HEK293 (cell line): Measurements from ENCODE around the gene PDGFC.

ENCODE experiments used
- CTCF ChIA-PET: fragments of 350-600 bp; formaldehyde crosslinking; extraction: SDS; loops from one replicate; lab custom pipeline; 2021; ENCODE audit warnings: antibody characterized with exemption; lab: Yijun Ruan, JAX
- POLR2A ChIA-PET: fragments of 300-600 bp; formaldehyde crosslinking; extraction: SDS; loops from one replicate; lab custom pipeline; 2020; ENCODE audit warnings: antibody characterized with exemption, inconsistent platforms; lab: Yijun Ruan, JAX
- H3K27ac ChIP-seq: fragments of 200-500 bp; sonication (Bioruptor generic); 2 replicates; pipeline ENCODE4 v1.5.1; 2014; ENCODE audit warnings: low read depth, low read length, control low read depth, inconsistent platforms; ENCODE audit errors: extremely low read depth
- H3K36me3 ChIP-seq, 2 experiments: fragments of 200-500 bp in 1 of 2; sonication (Bioruptor generic) in 1 of 2; 1 replicate in 1 of 2; 2 replicates in 1 of 2; pipeline ENCODE4 v1.5.1; 2014 to 2017; ENCODE audit warnings: inconsistent platforms in 2 of 2, low read length in 2 of 2; ENCODE audit not compliant: control insufficient read depth in 2 of 2, insufficient read depth in 1 of 2
- H3K4me1 ChIP-seq: fragments of 200-500 bp; sonication (Bioruptor generic); 2 replicates; pipeline ENCODE4 v1.5.1; 2014; ENCODE audit warnings: mild to moderate bottlenecking, low read length, inconsistent platforms; ENCODE audit not compliant: control insufficient read depth, insufficient read depth
- H3K4me3 ChIP-seq: 2 replicates; pipeline ENCODE4 v1.5.1; 2011; ENCODE audit warnings: low read depth, mild to moderate bottlenecking, control low read depth, low read length, moderate library complexity
- H3K9me3 ChIP-seq: fragments of 200-500 bp; sonication (Bioruptor generic); 2 replicates; pipeline ENCODE4 v1.5.1; 2014; ENCODE audit warnings: low read depth, low read length, inconsistent platforms; ENCODE audit not compliant: control insufficient read depth, insufficient read depth
- GLIS2 ChIP-seq: fragments of 450-650 bp; formaldehyde crosslinking; IDR thresholded peaks from 2 replicates; pipeline ENCODE4 v1.5.1; 2016; ENCODE audit warnings: missing biosample characterization, missing genetic modification characterization
- PRDM1 ChIP-seq: fragments of 450-650 bp; formaldehyde crosslinking; IDR thresholded peaks from 2 replicates; pipeline ENCODE4; 2016; ENCODE audit warnings: missing biosample characterization, missing genetic modification characterization
- SALL2 ChIP-seq: fragments of 450-650 bp; formaldehyde crosslinking; IDR thresholded peaks from 2 replicates; pipeline ENCODE4 v1.5.0; 2017; ENCODE audit warnings: missing biosample characterization, mild to moderate bottlenecking, missing genetic modification characterization, borderline replicate concordance
- SCRT2 ChIP-seq: fragments of 450-650 bp; formaldehyde crosslinking; IDR thresholded peaks from 2 replicates; pipeline ENCODE4 v1.5.1; 2016; ENCODE audit warnings: missing biosample characterization, missing genetic modification characterization
- YY1 ChIP-seq: fragments of 450-650 bp; formaldehyde crosslinking; IDR thresholded peaks from 2 replicates; pipeline ENCODE4 v1.5.1; 2018; ENCODE audit warnings: missing biosample characterization, missing genetic modification characterization
- ZBTB48 ChIP-seq: fragments of 450-650 bp; formaldehyde crosslinking; IDR thresholded peaks from 2 replicates; pipeline ENCODE4 v1.5.1; 2016; ENCODE audit warnings: missing biosample characterization, missing genetic modification characterization
- ZEB2 ChIP-seq: fragments of 450-650 bp; formaldehyde crosslinking; IDR thresholded peaks from 2 replicates; pipeline ENCODE4 v1.5.1; 2016; ENCODE audit warnings: missing biosample characterization, missing genetic modification characterization
- ZNF157 ChIP-seq: fragments of 450-650 bp; formaldehyde crosslinking; IDR thresholded peaks from 2 replicates; pipeline ENCODE4 v1.5.1; 2016; ENCODE audit warnings: missing biosample characterization, missing genetic modification characterization
- ZNF16 ChIP-seq: fragments of 450-650 bp; formaldehyde crosslinking; IDR thresholded peaks from 2 replicates; pipeline ENCODE4 v1.5.1; 2016; ENCODE audit warnings: low read depth, missing biosample characterization, missing genetic modification characterization
- ZNF169 ChIP-seq: fragments of 450-650 bp; formaldehyde crosslinking; IDR thresholded peaks from 2 replicates; pipeline ENCODE4 v1.5.1; 2016; ENCODE audit warnings: missing biosample characterization, missing genetic modification characterization
- ZNF23 ChIP-seq: fragments of 450-650 bp; formaldehyde crosslinking; IDR thresholded peaks from 2 replicates; pipeline ENCODE4 v1.5.1; 2016; ENCODE audit warnings: missing biosample characterization, missing genetic modification characterization, borderline replicate concordance
- ZNF366 ChIP-seq: fragments of 450-650 bp; formaldehyde crosslinking; conservative IDR thresholded peaks from 2 replicates; pipeline ENCODE4 v1.5.1; 2016; ENCODE audit warnings: missing biosample characterization, missing genetic modification characterization
- ZNF394 ChIP-seq: fragments of 450-650 bp; formaldehyde crosslinking; IDR thresholded peaks from 2 replicates; pipeline ENCODE4 v1.5.1; 2016; ENCODE audit warnings: missing biosample characterization, missing genetic modification characterization, mild to moderate bottlenecking, moderate library complexity, borderline replicate concordance
- ZNF48 ChIP-seq: fragments of 450-650 bp; formaldehyde crosslinking; IDR thresholded peaks from 2 replicates; pipeline ENCODE4 v1.5.1; 2016; ENCODE audit warnings: missing biosample characterization, missing genetic modification characterization
- ZNF501 ChIP-seq: fragments of 450-650 bp; formaldehyde crosslinking; IDR thresholded peaks from 2 replicates; pipeline ENCODE4 v1.5.1; 2016; ENCODE audit warnings: missing biosample characterization, missing genetic modification characterization
- ZNF510 ChIP-seq: fragments of 450-650 bp; formaldehyde crosslinking; IDR thresholded peaks from 2 replicates; pipeline ENCODE4 v1.5.1; 2018; ENCODE audit warnings: mild to moderate bottlenecking, missing genetic modification characterization, missing biosample characterization; ENCODE audit not compliant: insufficient replicate concordance
- ZNF571 ChIP-seq: fragments of 450-650 bp; formaldehyde crosslinking; IDR thresholded peaks from 2 replicates; pipeline ENCODE4 v1.5.0; 2017; ENCODE audit warnings: missing biosample characterization, missing genetic modification characterization
- ZNF621 ChIP-seq: fragments of 450-650 bp; formaldehyde crosslinking; IDR thresholded peaks from 2 replicates; pipeline ENCODE4 v1.5.1; 2017; ENCODE audit warnings: missing biosample characterization, missing genetic modification characterization
- ZNF626 ChIP-seq: fragments of 450-650 bp; sonication (Bioruptor Pico); formaldehyde crosslinking; IDR thresholded peaks from 2 replicates; pipeline ENCODE4 v1.5.1; 2018; ENCODE audit warnings: missing biosample characterization, missing genetic modification characterization, inconsistent platforms
- ZNF658 ChIP-seq: fragments of 450-650 bp; formaldehyde crosslinking; IDR thresholded peaks from 2 replicates; pipeline ENCODE4; 2016; ENCODE audit warnings: missing biosample characterization, missing genetic modification characterization
- ZNF677 ChIP-seq: fragments of 450-650 bp; IDR thresholded peaks from 2 replicates; pipeline ENCODE4 v1.5.0; 2018; ENCODE audit warnings: missing biosample characterization, mild to moderate bottlenecking, missing genetic modification characterization, moderate library complexity
- ZSCAN23 ChIP-seq: fragments of 450-650 bp; formaldehyde crosslinking; IDR thresholded peaks from 2 replicates; pipeline ENCODE4 v1.5.1; 2016; ENCODE audit warnings: missing biosample characterization, missing genetic modification characterization
- TF ChIP-seq, protein P1 (sequence below): fragments of 450-650 bp; formaldehyde crosslinking; IDR thresholded peaks from 2 replicates; pipeline ENCODE4 v1.5.1; 2016; ENCODE audit warnings: missing biosample characterization, missing genetic modification characterization, borderline replicate concordance
- TF ChIP-seq, protein P2 (sequence below): fragments of 450-650 bp; IDR thresholded peaks from 2 replicates; pipeline ENCODE4 v1.5.1; 2018; ENCODE audit warnings: missing biosample characterization, missing genetic modification characterization

The PDGFC gene

DNA sequence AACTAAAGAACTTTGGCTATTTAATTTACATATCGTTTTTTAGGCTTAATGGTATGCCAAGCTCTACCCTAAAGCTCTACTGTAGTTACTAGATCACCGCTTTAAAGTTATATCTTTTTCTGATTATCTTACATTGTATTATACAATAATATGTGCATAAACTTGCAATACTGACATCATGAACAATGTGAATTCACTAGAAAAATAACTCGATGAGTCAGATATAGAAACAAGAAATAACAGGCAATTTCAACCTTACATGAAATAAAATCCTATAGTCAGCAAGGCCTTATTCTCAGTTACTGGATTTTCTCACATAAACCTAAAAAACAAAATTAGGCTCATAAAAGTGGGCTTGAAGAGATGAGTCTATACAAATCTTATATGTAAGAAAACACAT lies 32.5 kb downstream of the PDGFC start:
- H3K4me3 ChIP-seq = no peak overlapping the region
- H3K36me3 ChIP-seq = no peaks in the 10 kb centered on the region
- no peak for TF ChIP-seq ZNF677 (tag by site-specific recombination)
- TF ChIP-seq ZNF48 (tag by site-specific recombination) = no peak
- no peak for TF ChIP-seq ZBTB48 (tag by site-specific recombination)
- no peak for TF ChIP-seq ZNF16
- no peak for TF ChIP-seq ZNF571 (tag by site-specific recombination)
- TF ChIP-seq ZNF394 (tag by site-specific recombination) = no peak
- no peak for TF ChIP-seq ZNF501 (tag by site-specific recombination)
- TF ChIP-seq, protein P1, sequence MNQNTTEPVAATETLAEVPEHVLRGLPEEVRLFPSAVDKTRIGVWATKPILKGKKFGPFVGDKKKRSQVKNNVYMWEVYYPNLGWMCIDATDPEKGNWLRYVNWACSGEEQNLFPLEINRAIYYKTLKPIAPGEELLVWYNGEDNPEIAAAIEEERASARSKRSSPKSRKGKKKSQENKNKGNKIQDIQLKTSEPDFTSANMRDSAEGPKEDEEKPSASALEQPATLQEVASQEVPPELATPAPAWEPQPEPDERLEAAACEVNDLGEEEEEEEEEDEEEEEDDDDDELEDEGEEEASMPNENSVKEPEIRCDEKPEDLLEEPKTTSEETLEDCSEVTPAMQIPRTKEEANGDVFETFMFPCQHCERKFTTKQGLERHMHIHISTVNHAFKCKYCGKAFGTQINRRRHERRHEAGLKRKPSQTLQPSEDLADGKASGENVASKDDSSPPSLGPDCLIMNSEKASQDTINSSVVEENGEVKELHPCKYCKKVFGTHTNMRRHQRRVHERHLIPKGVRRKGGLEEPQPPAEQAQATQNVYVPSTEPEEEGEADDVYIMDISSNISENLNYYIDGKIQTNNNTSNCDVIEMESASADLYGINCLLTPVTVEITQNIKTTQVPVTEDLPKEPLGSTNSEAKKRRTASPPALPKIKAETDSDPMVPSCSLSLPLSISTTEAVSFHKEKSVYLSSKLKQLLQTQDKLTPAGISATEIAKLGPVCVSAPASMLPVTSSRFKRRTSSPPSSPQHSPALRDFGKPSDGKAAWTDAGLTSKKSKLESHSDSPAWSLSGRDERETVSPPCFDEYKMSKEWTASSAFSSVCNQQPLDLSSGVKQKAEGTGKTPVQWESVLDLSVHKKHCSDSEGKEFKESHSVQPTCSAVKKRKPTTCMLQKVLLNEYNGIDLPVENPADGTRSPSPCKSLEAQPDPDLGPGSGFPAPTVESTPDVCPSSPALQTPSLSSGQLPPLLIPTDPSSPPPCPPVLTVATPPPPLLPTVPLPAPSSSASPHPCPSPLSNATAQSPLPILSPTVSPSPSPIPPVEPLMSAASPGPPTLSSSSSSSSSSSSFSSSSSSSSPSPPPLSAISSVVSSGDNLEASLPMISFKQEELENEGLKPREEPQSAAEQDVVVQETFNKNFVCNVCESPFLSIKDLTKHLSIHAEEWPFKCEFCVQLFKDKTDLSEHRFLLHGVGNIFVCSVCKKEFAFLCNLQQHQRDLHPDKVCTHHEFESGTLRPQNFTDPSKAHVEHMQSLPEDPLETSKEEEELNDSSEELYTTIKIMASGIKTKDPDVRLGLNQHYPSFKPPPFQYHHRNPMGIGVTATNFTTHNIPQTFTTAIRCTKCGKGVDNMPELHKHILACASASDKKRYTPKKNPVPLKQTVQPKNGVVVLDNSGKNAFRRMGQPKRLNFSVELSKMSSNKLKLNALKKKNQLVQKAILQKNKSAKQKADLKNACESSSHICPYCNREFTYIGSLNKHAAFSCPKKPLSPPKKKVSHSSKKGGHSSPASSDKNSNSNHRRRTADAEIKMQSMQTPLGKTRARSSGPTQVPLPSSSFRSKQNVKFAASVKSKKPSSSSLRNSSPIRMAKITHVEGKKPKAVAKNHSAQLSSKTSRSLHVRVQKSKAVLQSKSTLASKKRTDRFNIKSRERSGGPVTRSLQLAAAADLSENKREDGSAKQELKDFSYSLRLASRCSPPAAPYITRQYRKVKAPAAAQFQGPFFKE (tag by site-specific recombination) = no peak
- TF ChIP-seq ZSCAN23 (tag by site-specific recombination) = no peak
- no peak for TF ChIP-seq ZNF621 (tag by site-specific recombination)
- TF ChIP-seq, protein P2, sequence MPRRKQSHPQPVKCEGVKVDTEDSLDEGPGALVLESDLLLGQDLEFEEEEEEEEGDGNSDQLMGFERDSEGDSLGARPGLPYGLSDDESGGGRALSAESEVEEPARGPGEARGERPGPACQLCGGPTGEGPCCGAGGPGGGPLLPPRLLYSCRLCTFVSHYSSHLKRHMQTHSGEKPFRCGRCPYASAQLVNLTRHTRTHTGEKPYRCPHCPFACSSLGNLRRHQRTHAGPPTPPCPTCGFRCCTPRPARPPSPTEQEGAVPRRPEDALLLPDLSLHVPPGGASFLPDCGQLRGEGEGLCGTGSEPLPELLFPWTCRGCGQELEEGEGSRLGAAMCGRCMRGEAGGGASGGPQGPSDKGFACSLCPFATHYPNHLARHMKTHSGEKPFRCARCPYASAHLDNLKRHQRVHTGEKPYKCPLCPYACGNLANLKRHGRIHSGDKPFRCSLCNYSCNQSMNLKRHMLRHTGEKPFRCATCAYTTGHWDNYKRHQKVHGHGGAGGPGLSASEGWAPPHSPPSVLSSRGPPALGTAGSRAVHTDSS (tag by site-specific recombination) = no peak
- no peak for TF ChIP-seq ZNF658 (tag by site-specific recombination)
- TF ChIP-seq YY1 (tag by site-specific recombination) = no peak
- no peak for TF ChIP-seq ZNF169 (tag by site-specific recombination)
- TF ChIP-seq ZEB2 (tag by site-specific recombination) = no peak
- no peak for TF ChIP-seq ZNF626 (tag by site-specific recombination)
- TF ChIP-seq ZNF510 = no peak
- no peak for TF ChIP-seq ZNF23 (tag by site-specific recombination)
- no peak for TF ChIP-seq PRDM1 (tag by site-specific recombination)
- ChIA-PET CTCF (no interaction called here), POLR2A (no interaction called here)
- H3K27ac ChIP-seq = no peak overlapping the region
- H3K4me1 ChIP-seq = peaks cover 19% of the 10 kb centered on the region
- H3K9me3 ChIP-seq = no peaks in the 10 kb centered on the region

DNA sequence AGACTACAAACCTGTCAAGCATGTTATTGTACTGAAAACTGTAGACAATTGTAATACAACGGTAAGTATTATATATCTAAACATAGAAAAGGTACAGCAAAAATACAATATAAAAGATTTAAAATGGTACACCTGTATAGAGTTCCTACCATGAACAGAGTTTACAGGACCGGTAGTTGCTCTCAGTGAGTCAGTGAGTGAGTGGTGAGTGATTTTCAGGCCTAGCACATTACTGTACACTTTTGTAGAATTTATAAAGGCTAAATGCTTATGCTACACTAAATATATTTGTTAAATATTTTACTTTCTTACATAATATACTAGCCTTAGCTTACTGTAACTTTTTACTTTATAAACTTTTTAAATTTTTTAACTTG lies 37.4 kb downstream of the PDGFC start:
- Histone ChIP-seq H3K27ac (no peak overlapping the region), H3K36me3 (no peaks in the 10 kb centered on the region), H3K4me1 (peaks cover 8% of the 10 kb centered on the region; the same call in 1 of the 2 replicates), H3K4me3 (no peak overlapping the region), H3K9me3 (no peaks in the 10 kb centered on the region)
- CTCF ChIA-PET = interaction anchor here (0.7 kb wide), 1 partner anchor 135 kb away, joined by 5 read pairs; no protein-coding TSS in a partner anchor
- POLR2A ChIA-PET = no interaction called here
- TF ChIP-seq, protein P1 (tag by site-specific recombination) = no peak
- TF ChIP-seq ZNF621 (tag by site-specific recombination) = no peak
- TF ChIP-seq GLIS2 (tag by site-specific recombination) = no peak
- TF ChIP-seq ZNF157 (tag by site-specific recombination) = no peak
- TF ChIP-seq SCRT2 (tag by site-specific recombination) = no peak
- TF ChIP-seq ZNF626 (tag by site-specific recombination) = no peak
- no peak for TF ChIP-seq SALL2 (tag by site-specific recombination)
- no peak for TF ChIP-seq ZNF366 (tag by site-specific recombination)
